Colonic mucosa (tissue), 4 donors: Measurements from ENCODE around the gene WDR76. TPM values are rescaled to one million over a fixed set of nuclear protein-coding genes. Genes with fewer than 3 reads are reported as not detected.

Experiments used
- DNase-seq: peaks from one replicate; pipeline ENCODE4 v3.0.0-alpha.2; 2020
- H3K27ac ChIP-seq: fragments of 200-600 bp; one replicate; pipeline ENCODE4 v1.8.0; 2021
- H3K27me3 ChIP-seq: fragments of 200-600 bp; one replicate; pipeline ENCODE4 v1.8.0; 2021
- H3K36me3 ChIP-seq: fragments of 200-600 bp; one replicate; pipeline ENCODE4 v1.8.0; 2021
- H3K4me1 ChIP-seq: fragments of 200-600 bp; one replicate; pipeline ENCODE4 v1.8.0; 2021; ENCODE audit warnings: mild to moderate bottlenecking
- H3K4me3 ChIP-seq: fragments of 200-600 bp; one replicate; pipeline ENCODE4 v1.8.0; 2021
- H3K9ac ChIP-seq, 2 donors: one replicate each; pipeline ENCODE4 v1.7.0; 2013; ENCODE audit warnings: control low read depth in 2 of 2, low read depth in 2 of 2, low read length in 2 of 2
- H3K9me3 ChIP-seq: fragments of 200-600 bp; one replicate; pipeline ENCODE4 v1.8.0; 2021
- intact Hi-C: fragments of 100-400 bp; cut with DNase I; formaldehyde crosslinking; loops from one replicate; pipeline ENCODE4 v1.14.1; 2022
- microRNA-seq: library from miRNA; unstranded; fragments of <30 nt; microRNA quantifications from one replicate; pipeline ENCODE4, GENCODE V29; 2019
- total RNA-seq, 2 donors: library from RNA; stranded (reverse); fragmentation: NEBNext Ultra II Directional in 1 of 2; extraction: Animal tissue kit (Norgen Biotek cat#: 25700) in 1 of 2; gene quantifications; one replicate each; pipeline ENCODE4 v1.2.1, GENCODE V29; 2021
- TF ChIP-seq, protein P1 (sequence below): fragments of 200-600 bp; IDR thresholded peaks from one replicate; pipeline ENCODE4 v1.8.0; 2022; ENCODE audit warnings: antibody characterized with exemption, mild to moderate bottlenecking
- donor health status: healthy.
- donor health status: DM: no; HTN: no; CAD: no.
- donor health status: DM: no; HTN: no; CAD: no.

Gene WDR76
- total RNA-seq, 2 donors from 2014 or later = 6.8 to 20.7 TPM

GRCh38 chr15:43916326-43916660, 89.5 kb downstream of the WDR76 start:
- TF ChIP-seq, protein P1, sequence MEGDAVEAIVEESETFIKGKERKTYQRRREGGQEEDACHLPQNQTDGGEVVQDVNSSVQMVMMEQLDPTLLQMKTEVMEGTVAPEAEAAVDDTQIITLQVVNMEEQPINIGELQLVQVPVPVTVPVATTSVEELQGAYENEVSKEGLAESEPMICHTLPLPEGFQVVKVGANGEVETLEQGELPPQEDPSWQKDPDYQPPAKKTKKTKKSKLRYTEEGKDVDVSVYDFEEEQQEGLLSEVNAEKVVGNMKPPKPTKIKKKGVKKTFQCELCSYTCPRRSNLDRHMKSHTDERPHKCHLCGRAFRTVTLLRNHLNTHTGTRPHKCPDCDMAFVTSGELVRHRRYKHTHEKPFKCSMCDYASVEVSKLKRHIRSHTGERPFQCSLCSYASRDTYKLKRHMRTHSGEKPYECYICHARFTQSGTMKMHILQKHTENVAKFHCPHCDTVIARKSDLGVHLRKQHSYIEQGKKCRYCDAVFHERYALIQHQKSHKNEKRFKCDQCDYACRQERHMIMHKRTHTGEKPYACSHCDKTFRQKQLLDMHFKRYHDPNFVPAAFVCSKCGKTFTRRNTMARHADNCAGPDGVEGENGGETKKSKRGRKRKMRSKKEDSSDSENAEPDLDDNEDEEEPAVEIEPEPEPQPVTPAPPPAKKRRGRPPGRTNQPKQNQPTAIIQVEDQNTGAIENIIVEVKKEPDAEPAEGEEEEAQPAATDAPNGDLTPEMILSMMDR = no peak

More at GRCh38 chr15:43916326-43916660, 89.5 kb downstream of the WDR76 start:
- no peaks in the 10 kb centered on the region for H3K36me3 ChIP-seq
- intact Hi-C loops = no loop called here
- H3K27me3 ChIP-seq = no peaks in the 10 kb centered on the region
- no peak overlapping the region for H3K27ac ChIP-seq
- no peak overlapping the region for H3K4me3 ChIP-seq
- no peaks in the 10 kb centered on the region for H3K4me1 ChIP-seq
- no peaks in the 10 kb centered on the region for H3K9me3 ChIP-seq
- H3K9ac ChIP-seq = no peak overlapping the region
- DNase-seq = no peak

Small RNA genes within 50 kb of the gene (microRNA-seq; reads per million reads assigned to microRNA genes)
- not detected for gene MIR1282

Other genes with a start within 250 kb of the WDR76 start
- gene PPIP5K1, start 236.8 kb upstream of the WDR76 start, total RNA-seq = 100 to 1,000 TPM in 1 of 2 donors, 10 to 100 TPM in 1; 62.5 to 116 TPM
- 100 to 1,000 TPM; 216 to 227 TPM for gene CKMT1B, start 233.0 kb upstream of the WDR76 start, total RNA-seq
- gene STRC, start 208.2 kb upstream of the WDR76 start, total RNA-seq = 1 to 10 TPM in 1 of 2 donors, under 1 TPM in 1; 0.74 to 1.1 TPM
- 1 to 10 TPM; 3.6 to 9.2 TPM for gene CATSPER2, start 178.2 kb upstream of the WDR76 start, total RNA-seq
- 100 to 1,000 TPM; 184 to 204 TPM for gene CKMT1A, start 133.1 kb upstream of the WDR76 start, total RNA-seq
- gene PDIA3, start 80.6 kb upstream of the WDR76 start, total RNA-seq = 100 to 1,000 TPM; 554 to 846 TPM
- 10 to 100 TPM; 23.3 to 34.9 TPM for gene ELL3, start 50.0 kb upstream of the WDR76 start, total RNA-seq
- gene SERF2, start 34.7 kb upstream of the WDR76 start, total RNA-seq = 1,000 to 10,000 TPM; 1,223 to 1,445 TPM
- under 1 TPM; 0.21 to 0.44 TPM for gene SERINC4, start 26.8 kb upstream of the WDR76 start, total RNA-seq
- 10 to 100 TPM in 1 of 2 donors, 1 to 10 TPM in 1; 5.0 to 25.7 TPM for gene HYPK, start 26.4 kb upstream of the WDR76 start, total RNA-seq
- 10 to 100 TPM; 20.7 to 27.8 TPM for gene MFAP1, start 2.3 kb upstream of the WDR76 start, total RNA-seq